HepG2 (cell line): ENCODE measurements around the gene SYNE3. TPM values are rescaled to one million over a fixed set of nuclear protein-coding genes. Genes with fewer than 3 reads are reported as not detected.

Experiments used
- CBFB ChIP-seq: sonication (generic); formaldehyde crosslinking; IDR thresholded peaks from 2 replicates; pipeline ENCODE4 v1.4.0; 2020; ENCODE audit warnings: missing genetic modification reagents
- GPN1 ChIP-seq: sonication (generic); formaldehyde crosslinking; IDR thresholded peaks from 2 replicates; pipeline ENCODE4 v1.5.1; 2020; ENCODE audit warnings: missing genetic modification reagents, borderline replicate concordance
- MBNL3 ChIP-seq: fragments of 250-450 bp; sonication (Bioruptor Pico); conservative IDR thresholded peaks from 2 replicates; pipeline ENCODE4 v1.8.0; 2022; ENCODE audit warnings: mild to moderate bottlenecking, inconsistent platforms
- NFYC ChIP-seq: IDR thresholded peaks from 2 replicates; pipeline ENCODE4 v1.6.1; 2016; ENCODE audit warnings: missing genetic modification reagents, missing compliant biosample characterization
- RBFOX2 ChIP-seq: fragments of 200-400 bp; formaldehyde crosslinking; IDR thresholded peaks from 2 replicates; pipeline ENCODE4 v1.6.1; 2017; ENCODE audit warnings: low read depth, mild to moderate bottlenecking, low read length
- RELA ChIP-seq: sonication (generic); formaldehyde crosslinking; IDR thresholded peaks from 2 replicates; pipeline ENCODE4 v1.4.0; 2020; ENCODE audit warnings: missing genetic modification reagents
- ZKSCAN1 ChIP-seq: fragments of 150-350 bp; IDR thresholded peaks from 2 replicates; pipeline ENCODE4 v1.6.1; 2014; ENCODE audit warnings: low read length
- ZMYM4 ChIP-seq: sonication (generic); formaldehyde crosslinking; IDR thresholded peaks from 2 replicates; pipeline ENCODE4 v1.8.1; 2023; ENCODE audit warnings: mild to moderate bottlenecking, missing genetic modification reagents
- ZNF143 ChIP-seq: sonication (generic); formaldehyde crosslinking; IDR thresholded peaks from 2 replicates; pipeline ENCODE4 v1.4.0; 2020; ENCODE audit warnings: missing genetic modification reagents
- ZNF180 ChIP-seq: sonication (generic); formaldehyde crosslinking; IDR thresholded peaks from 2 replicates; pipeline ENCODE4 v1.4.0; 2020; ENCODE audit warnings: low read depth, missing genetic modification reagents, borderline replicate concordance
- ZNF34 ChIP-seq: sonication (generic); formaldehyde crosslinking; IDR thresholded peaks from 2 replicates; pipeline ENCODE4 v1.4.0; 2020; ENCODE audit warnings: mild to moderate bottlenecking, missing genetic modification reagents, borderline replicate concordance
- ZNF430 ChIP-seq: sonication (generic); formaldehyde crosslinking; IDR thresholded peaks from 2 replicates; pipeline ENCODE4 v1.9.0; 2021; ENCODE audit warnings: mild to moderate bottlenecking, missing genetic modification reagents
- ZNF432 ChIP-seq: sonication (generic); formaldehyde crosslinking; IDR thresholded peaks from 2 replicates; pipeline ENCODE4 v1.5.0; 2020; ENCODE audit warnings: missing genetic modification reagents, mild to moderate bottlenecking, borderline replicate concordance
- ZNF546 ChIP-seq: sonication (generic); formaldehyde crosslinking; conservative IDR thresholded peaks from 2 replicates; pipeline ENCODE4 v1.8.1; 2023; ENCODE audit warnings: mild to moderate bottlenecking, missing genetic modification reagents
- ZNF558 ChIP-seq: sonication (generic); formaldehyde crosslinking; IDR thresholded peaks from 2 replicates; pipeline ENCODE4 v1.9.0; 2022; ENCODE audit warnings: mild to moderate bottlenecking, missing genetic modification reagents, borderline replicate concordance
- polyA plus RNA-seq, 8 experiments: library from polyadenylated mRNA; depleted of rRNA in 3 of 8; stranded (reverse) in 7 of 8; unstranded in 1 of 8; fragments of >200 nt; fragmentation: Illumina TruSeq in 4 of 8; extraction: Trizol in 4 of 8; gene quantifications; 2 replicates each; pipeline versions ENCODE4 v1.2.1 to v1.2.3, GENCODE V29; 2011 to 2016; ENCODE audit warnings: low read depth in 4 of 8, missing spikeins in 1 of 8, mixed read lengths in 1 of 8; ENCODE audit not compliant: insufficient read depth in 1 of 8
- total RNA-seq, 5 experiments: library from RNA; depleted of rRNA; stranded (reverse); fragments of >200 nt; fragmentation: Illumina TruSeq; extraction: Trizol; gene quantifications; 2 replicates each; pipeline ENCODE4 v1.2.3, GENCODE V29; 2016; ENCODE audit warnings: low read depth in 1 of 5
- TF ChIP-seq, protein P1 (sequence below): sonication (generic); formaldehyde crosslinking; IDR thresholded peaks from 2 replicates; pipeline ENCODE4 v1.5.0; 2020; ENCODE audit warnings: missing genetic modification reagents
- TF ChIP-seq, protein P2 (sequence below): sonication (generic); formaldehyde crosslinking; IDR thresholded peaks from 2 replicates; pipeline ENCODE4 v1.4.0; 2020; ENCODE audit warnings: mild to moderate bottlenecking, missing genetic modification reagents, borderline replicate concordance
- TF ChIP-seq, protein P3 (sequence below): sonication (generic); formaldehyde crosslinking; IDR thresholded peaks from 2 replicates; pipeline ENCODE4 v1.8.0; 2022; ENCODE audit warnings: low read depth, missing genetic modification reagents
- TF ChIP-seq, protein P4 (sequence below): sonication (generic); formaldehyde crosslinking; IDR thresholded peaks from 2 replicates; pipeline ENCODE4 v1.4.0; 2020; ENCODE audit warnings: mild to moderate bottlenecking, missing genetic modification reagents

SYNE3 gene
- total and polyA plus RNA-seq, 2 of the 13 experiments (the other 11 are each of a cell fraction or from before 2014, with no cell fraction given) = 7.8 to 8.0 TPM

DNA sequence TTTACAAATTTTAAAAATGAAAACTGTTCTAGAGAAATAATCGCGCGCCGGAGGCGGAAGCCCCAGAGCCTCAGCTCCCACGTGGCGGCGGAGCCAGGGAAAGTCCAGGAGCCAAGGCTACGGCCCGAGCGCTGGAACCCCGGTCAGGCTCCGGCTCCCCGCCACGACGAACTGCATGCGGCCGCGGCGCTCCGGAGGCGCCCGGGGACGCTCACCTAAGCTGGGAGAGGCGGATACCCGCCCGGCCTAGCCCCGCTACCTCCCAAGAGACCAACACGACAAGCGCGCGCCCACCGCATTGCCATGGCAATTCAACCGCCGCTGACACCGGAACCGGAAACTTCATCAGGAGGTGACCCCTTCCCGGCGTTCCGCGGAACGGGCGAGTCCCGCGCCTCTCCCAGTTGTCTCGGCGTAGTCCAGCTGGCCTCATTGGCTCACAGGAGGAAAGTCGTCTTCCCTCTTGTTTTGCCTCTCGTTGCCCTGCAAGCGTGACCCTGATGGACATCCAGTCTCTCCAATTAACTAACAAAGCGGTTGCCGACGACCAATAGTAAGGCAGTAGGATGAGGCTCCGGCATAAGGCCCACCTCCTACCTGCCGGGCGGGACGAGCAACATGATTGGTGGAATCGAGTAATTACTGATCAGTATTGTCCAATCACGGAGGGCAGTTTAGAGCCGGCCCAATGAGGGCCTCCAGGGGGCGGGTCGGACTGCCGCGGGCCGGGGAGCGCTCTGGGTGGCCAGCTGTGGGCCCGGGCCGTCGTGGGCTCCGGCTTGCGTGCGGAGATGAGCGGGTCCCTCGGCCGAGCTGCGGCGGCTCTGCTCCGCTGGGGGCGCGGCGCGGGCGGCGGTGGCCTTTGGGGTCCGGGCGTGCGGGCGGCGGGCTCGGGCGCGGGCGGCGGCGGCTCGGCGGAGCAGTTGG, 18.1 kb upstream of the SYNE3 start, which contains the start of gene GLRX5 (continued):
- TF ChIP-seq, protein P1, sequence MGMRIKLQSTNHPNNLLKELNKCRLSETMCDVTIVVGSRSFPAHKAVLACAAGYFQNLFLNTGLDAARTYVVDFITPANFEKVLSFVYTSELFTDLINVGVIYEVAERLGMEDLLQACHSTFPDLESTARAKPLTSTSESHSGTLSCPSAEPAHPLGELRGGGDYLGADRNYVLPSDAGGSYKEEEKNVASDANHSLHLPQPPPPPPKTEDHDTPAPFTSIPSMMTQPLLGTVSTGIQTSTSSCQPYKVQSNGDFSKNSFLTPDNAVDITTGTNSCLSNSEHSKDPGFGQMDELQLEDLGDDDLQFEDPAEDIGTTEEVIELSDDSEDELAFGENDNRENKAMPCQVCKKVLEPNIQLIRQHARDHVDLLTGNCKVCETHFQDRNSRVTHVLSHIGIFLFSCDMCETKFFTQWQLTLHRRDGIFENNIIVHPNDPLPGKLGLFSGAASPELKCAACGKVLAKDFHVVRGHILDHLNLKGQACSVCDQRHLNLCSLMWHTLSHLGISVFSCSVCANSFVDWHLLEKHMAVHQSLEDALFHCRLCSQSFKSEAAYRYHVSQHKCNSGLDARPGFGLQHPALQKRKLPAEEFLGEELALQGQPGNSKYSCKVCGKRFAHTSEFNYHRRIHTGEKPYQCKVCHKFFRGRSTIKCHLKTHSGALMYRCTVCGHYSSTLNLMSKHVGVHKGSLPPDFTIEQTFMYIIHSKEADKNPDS = peak; percentile 67; the same call in 1 of the 2 replicates
- TF ChIP-seq, protein P2, sequence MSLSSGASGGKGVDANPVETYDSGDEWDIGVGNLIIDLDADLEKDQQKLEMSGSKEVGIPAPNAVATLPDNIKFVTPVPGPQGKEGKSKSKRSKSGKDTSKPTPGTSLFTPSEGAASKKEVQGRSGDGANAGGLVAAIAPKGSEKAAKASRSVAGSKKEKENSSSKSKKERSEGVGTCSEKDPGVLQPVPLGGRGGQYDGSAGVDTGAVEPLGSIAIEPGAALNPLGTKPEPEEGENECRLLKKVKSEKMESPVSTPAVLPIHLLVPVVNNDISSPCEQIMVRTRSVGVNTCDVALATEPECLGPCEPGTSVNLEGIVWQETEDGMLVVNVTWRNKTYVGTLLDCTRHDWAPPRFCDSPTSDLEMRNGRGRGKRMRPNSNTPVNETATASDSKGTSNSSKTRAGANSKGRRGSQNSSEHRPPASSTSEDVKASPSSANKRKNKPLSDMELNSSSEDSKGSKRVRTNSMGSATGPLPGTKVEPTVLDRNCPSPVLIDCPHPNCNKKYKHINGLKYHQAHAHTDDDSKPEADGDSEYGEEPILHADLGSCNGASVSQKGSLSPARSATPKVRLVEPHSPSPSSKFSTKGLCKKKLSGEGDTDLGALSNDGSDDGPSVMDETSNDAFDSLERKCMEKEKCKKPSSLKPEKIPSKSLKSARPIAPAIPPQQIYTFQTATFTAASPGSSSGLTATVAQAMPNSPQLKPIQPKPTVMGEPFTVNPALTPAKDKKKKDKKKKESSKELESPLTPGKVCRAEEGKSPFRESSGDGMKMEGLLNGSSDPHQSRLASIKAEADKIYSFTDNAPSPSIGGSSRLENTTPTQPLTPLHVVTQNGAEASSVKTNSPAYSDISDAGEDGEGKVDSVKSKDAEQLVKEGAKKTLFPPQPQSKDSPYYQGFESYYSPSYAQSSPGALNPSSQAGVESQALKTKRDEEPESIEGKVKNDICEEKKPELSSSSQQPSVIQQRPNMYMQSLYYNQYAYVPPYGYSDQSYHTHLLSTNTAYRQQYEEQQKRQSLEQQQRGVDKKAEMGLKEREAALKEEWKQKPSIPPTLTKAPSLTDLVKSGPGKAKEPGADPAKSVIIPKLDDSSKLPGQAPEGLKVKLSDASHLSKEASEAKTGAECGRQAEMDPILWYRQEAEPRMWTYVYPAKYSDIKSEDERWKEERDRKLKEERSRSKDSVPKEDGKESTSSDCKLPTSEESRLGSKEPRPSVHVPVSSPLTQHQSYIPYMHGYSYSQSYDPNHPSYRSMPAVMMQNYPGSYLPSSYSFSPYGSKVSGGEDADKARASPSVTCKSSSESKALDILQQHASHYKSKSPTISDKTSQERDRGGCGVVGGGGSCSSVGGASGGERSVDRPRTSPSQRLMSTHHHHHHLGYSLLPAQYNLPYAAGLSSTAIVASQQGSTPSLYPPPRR = peak; percentile 61; the same call in 1 of the 2 replicates
- TF ChIP-seq RBFOX2 = peak; percentile 93
- TF ChIP-seq ZMYM4 = peak; percentile 86
- TF ChIP-seq ZNF432 (CRISPR knock-in tag) = no peak
- TF ChIP-seq ZNF558 = no peak
- no peak for TF ChIP-seq MBNL3 (CRISPR knock-in tag)
- TF ChIP-seq CBFB (CRISPR knock-in tag) = no peak; the same call in 1 of the 2 replicates
- TF ChIP-seq ZNF34 (CRISPR knock-in tag) = 0 out of 2 replicates have a peak, but pooled peaks have one; percentile 22
- TF ChIP-seq ZNF546 (CRISPR knock-in tag) = no peak; the same call in 1 of the 2 replicates
- TF ChIP-seq, protein P3, sequence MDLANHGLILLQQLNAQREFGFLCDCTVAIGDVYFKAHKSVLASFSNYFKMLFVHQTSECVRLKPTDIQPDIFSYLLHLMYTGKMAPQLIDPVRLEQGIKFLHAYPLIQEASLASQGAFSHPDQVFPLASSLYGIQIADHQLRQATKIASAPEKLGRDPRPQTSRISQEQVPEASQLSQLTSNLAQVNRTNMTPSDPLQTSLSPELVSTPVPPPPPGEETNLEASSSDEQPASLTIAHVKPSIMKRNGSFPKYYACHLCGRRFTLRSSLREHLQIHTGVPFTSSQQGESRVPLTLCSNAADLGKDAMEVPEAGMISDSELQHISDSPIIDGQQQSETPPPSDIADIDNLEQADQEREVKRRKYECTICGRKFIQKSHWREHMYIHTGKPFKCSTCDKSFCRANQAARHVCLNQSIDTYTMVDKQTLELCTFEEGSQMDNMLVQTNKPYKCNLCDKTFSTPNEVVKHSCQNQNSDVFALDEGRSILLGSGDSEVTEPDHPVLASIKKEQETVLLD (CRISPR knock-in tag) = peak; percentile 44; the same call in 1 of the 2 replicates
- no peak for TF ChIP-seq ZNF430
- no peak for TF ChIP-seq ZKSCAN1
- no peak for TF ChIP-seq ZNF180 (CRISPR knock-in tag)
- no peak for TF ChIP-seq RELA (CRISPR knock-in tag)
- TF ChIP-seq, protein P4, sequence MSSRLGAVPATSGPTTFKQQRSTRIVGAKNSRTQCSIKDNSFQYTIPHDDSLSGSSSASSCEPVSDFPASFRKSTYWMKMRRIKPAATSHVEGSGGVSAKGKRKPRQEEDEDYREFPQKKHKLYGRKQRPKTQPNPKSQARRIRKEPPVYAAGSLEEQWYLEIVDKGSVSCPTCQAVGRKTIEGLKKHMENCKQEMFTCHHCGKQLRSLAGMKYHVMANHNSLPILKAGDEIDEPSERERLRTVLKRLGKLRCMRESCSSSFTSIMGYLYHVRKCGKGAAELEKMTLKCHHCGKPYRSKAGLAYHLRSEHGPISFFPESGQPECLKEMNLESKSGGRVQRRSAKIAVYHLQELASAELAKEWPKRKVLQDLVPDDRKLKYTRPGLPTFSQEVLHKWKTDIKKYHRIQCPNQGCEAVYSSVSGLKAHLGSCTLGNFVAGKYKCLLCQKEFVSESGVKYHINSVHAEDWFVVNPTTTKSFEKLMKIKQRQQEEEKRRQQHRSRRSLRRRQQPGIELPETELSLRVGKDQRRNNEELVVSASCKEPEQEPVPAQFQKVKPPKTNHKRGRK (CRISPR knock-in tag) = no peak
- TF ChIP-seq NFYC (CRISPR knock-in tag) = peak; percentile 99
- no peak for TF ChIP-seq GPN1 (CRISPR knock-in tag)
- TF ChIP-seq ZNF143 (CRISPR knock-in tag) = peak; percentile 95
